ENCODE data around the gene HOXA13.

- TF ChIP-seq EP300 (IDR thresholded peaks at IDR 0.05) (no peak), POLR2AphosphoS5 (IDR thresholded peaks at IDR 0.05) (no peak), CTCF (IDR thresholded peaks at IDR 0.05) (peak; percentile 98 to 99 (median 99))
These were observed 39.2 kb downstream of the HOXA13 start for GRCh38 chr7:27160546-27161213.

All from upper lobe of left lung (tissue), 4 donors.